Measurements from ENCODE around the gene FLNB.

GRCh38 chr3:58179235-58180098 is 171.2 kb downstream of the FLNB start:
- TF ChIP-seq CTCF (conservative IDR thresholded peaks at IDR 0.05 in 1 of 2, IDR thresholded peaks at IDR 0.05 in 1 of 2; ENCODE audit: extremely low read depth in 1 of 2, insufficient read depth in 1 of 2, low read depth in 1 of 2, low read length in 2 of 2) (no peak), EZH2 (IDR thresholded peaks at IDR 0.05; ENCODE audit: borderline replicate concordance, low read length) (no peak)

Measured in mammary epithelial cell (primary cell).